IMR-90 (cell line): ENCODE results near the gene GMEB1. TPM values are rescaled to one million over a fixed set of nuclear protein-coding genes. Genes with fewer than 3 reads are reported as not detected.

Experiments used
- ATAC-seq: fragments of 200-7000 bp; cut with Tn5 transposase; 2 replicates; pipeline ENCODE4 v1.9.1; 2020; ENCODE audit warnings: low read depth, mild to moderate bottlenecking, moderate library complexity
- BruUV-seq: library from RNA; stranded (reverse); fragments of 400-500 nt; replicated peaks from 2 replicates; lab custom pipeline; 2021; lab: Mats Ljungman, UMichigan
- CTCF ChIA-PET: fragments of 300-600 bp; formaldehyde crosslinking; extraction: SDS; loops from one replicate; lab custom pipeline; 2021; ENCODE audit warnings: antibody characterized with exemption; lab: Yijun Ruan, JAX
- POLR2A ChIA-PET: fragments of 300-600 bp; sonication (Branson Sonifier 250); formaldehyde crosslinking; loops from one replicate; lab custom pipeline; 2022; ENCODE audit warnings: antibody characterized with exemption; ENCODE audit not compliant: unreplicated experiment; lab: Charles Lee
- DNase-seq: peaks from one replicate; pipeline ENCODE4 v3.0.0; 2013
- H2AFZ ChIP-seq: replicated peaks from 2 replicates; pipeline ENCODE3; 2013; ENCODE audit warnings: low read length, mild to moderate bottlenecking; ENCODE audit not compliant: poor library complexity
- H2AK5ac ChIP-seq: 2 replicates; pipeline ENCODE4 v1.6.1; 2013; ENCODE audit warnings: low read depth, low read length, inconsistent platforms
- H2AK9ac ChIP-seq: replicated peaks from 2 replicates; pipeline ENCODE3; 2013; ENCODE audit warnings: mild to moderate bottlenecking, low read depth, low read length, moderate library complexity; ENCODE audit not compliant: poor library complexity
- H2BK120ac ChIP-seq: 2 replicates; pipeline ENCODE4 v1.6.1; 2013; ENCODE audit warnings: low read depth, low read length, inconsistent platforms
- H2BK15ac ChIP-seq: 3 replicates; pipeline ENCODE4 v1.6.1; 2013; ENCODE audit warnings: low read depth, low read length, inconsistent platforms
- H2BK20ac ChIP-seq: 2 replicates; pipeline ENCODE4 v1.6.1; 2013; ENCODE audit warnings: low read depth, mild to moderate bottlenecking, inconsistent platforms, low read length, moderate library complexity
- H2BK5ac ChIP-seq: 2 replicates; pipeline ENCODE4 v1.6.1; 2013; ENCODE audit warnings: mild to moderate bottlenecking, low read depth, low read length, inconsistent platforms; ENCODE audit not compliant: poor library complexity, severe bottlenecking
- H3K14ac ChIP-seq: replicated peaks from 2 replicates; pipeline ENCODE4 v1.6.1; 2013; ENCODE audit warnings: low read depth, low read length, inconsistent platforms
- H3K18ac ChIP-seq: 2 replicates; pipeline ENCODE4 v1.6.1; 2013; ENCODE audit warnings: low read depth, low read length, control low read depth
- H3K23ac ChIP-seq: 2 replicates; pipeline ENCODE4 v1.6.1; 2013; ENCODE audit warnings: low read depth, low read length, inconsistent platforms
- H3K27ac ChIP-seq: 2 replicates; pipeline ENCODE4 v1.5.1; 2013; ENCODE audit warnings: mild to moderate bottlenecking, control low read depth, low read length; ENCODE audit not compliant: insufficient read depth
- H3K27me3 ChIP-seq: 2 replicates; pipeline ENCODE4 v1.6.1; 2013; ENCODE audit warnings: low read length; ENCODE audit not compliant: control insufficient read depth, insufficient read depth
- H3K36me3 ChIP-seq: 2 replicates; pipeline ENCODE4 v1.6.1; 2013; ENCODE audit warnings: low read length, mixed read lengths; ENCODE audit not compliant: control insufficient read depth, insufficient read depth
- H3K4ac ChIP-seq: 2 replicates; pipeline ENCODE4 v1.6.1; 2013; ENCODE audit warnings: low read depth, low read length, inconsistent platforms
- H3K4me1 ChIP-seq: 2 replicates; pipeline ENCODE4 v1.6.1; 2013; ENCODE audit warnings: low read length, mixed read lengths; ENCODE audit not compliant: control insufficient read depth, insufficient read depth
- H3K4me2 ChIP-seq: 2 replicates; pipeline ENCODE4 v1.6.1; 2013; ENCODE audit warnings: low read depth, mild to moderate bottlenecking, control low read depth, low read length, moderate library complexity
- H3K4me3 ChIP-seq: 2 replicates; pipeline ENCODE4 v1.5.1; 2013; ENCODE audit warnings: low read depth, mild to moderate bottlenecking, control low read depth, low read length, moderate library complexity; ENCODE audit not compliant: insufficient read depth
- H3K56ac ChIP-seq: 2 replicates; pipeline ENCODE4 v1.6.1; 2013; ENCODE audit warnings: low read length, inconsistent platforms; ENCODE audit not compliant: insufficient read depth; ENCODE audit errors: extremely low read depth
- H3K79me1 ChIP-seq, 2 experiments: 2 replicates each; pipeline ENCODE4 v1.6.1; 2013; ENCODE audit warnings: low read length in 2 of 2, inconsistent platforms in 1 of 2, low read depth in 1 of 2
- H3K9ac ChIP-seq: 2 replicates; pipeline ENCODE4 v1.6.1; 2013; ENCODE audit warnings: low read depth, low read length, control low read depth
- H3K9me1 ChIP-seq: 2 replicates; pipeline ENCODE4 v1.6.1; 2013; ENCODE audit warnings: low read length, inconsistent platforms; ENCODE audit not compliant: insufficient read depth
- H3K9me3 ChIP-seq: 2 replicates; pipeline ENCODE4 v1.6.1; 2013; ENCODE audit warnings: low read length; ENCODE audit not compliant: control insufficient read depth, insufficient read depth
- H4K20me1 ChIP-seq: 2 replicates; pipeline ENCODE4 v1.6.1; 2013; ENCODE audit warnings: low read length, inconsistent platforms; ENCODE audit not compliant: insufficient read depth
- H4K5ac ChIP-seq: 2 replicates; pipeline ENCODE4 v1.6.1; 2013; ENCODE audit warnings: mild to moderate bottlenecking, low read depth, low read length, control low read depth
- H4K8ac ChIP-seq, 2 experiments: 2 replicates each; pipeline ENCODE4 v1.6.1; 2013; ENCODE audit warnings: low read depth in 2 of 2, low read length in 2 of 2, control low read depth in 1 of 2, inconsistent platforms in 1 of 2
- H4K91ac ChIP-seq: 2 replicates; pipeline ENCODE4 v1.6.1; 2013; ENCODE audit warnings: low read depth, low read length, inconsistent platforms; ENCODE audit not compliant: insufficient read depth
- FOS ChIP-seq: fragments of 150-350 bp; IDR thresholded peaks from 2 replicates; pipeline ENCODE4 v1.6.1; 2016; ENCODE audit warnings: low read depth, low read length
- MAFK ChIP-seq: IDR thresholded peaks from 2 replicates; pipeline ENCODE4 v1.6.1; 2012; ENCODE audit warnings: low read depth, low read length, improper control_type of control experiment
- NFE2L2 ChIP-seq: fragments of 150-350 bp; IDR thresholded peaks from 2 replicates; pipeline ENCODE4 v1.6.1; 2016; ENCODE audit warnings: low read depth, mild to moderate bottlenecking, low read length
- SMC3 ChIP-seq: fragments of 150-350 bp; IDR thresholded peaks from 2 replicates; pipeline ENCODE4 v1.6.1; 2016; ENCODE audit warnings: low read depth, mild to moderate bottlenecking, antibody characterized with exemption, low read length, moderate library complexity
- WGBS, 2 experiments: methylation state at CpG; one replicate each; pipeline versions ENCODE4 v1.1.5 to v1.1.7; 2013; ENCODE audit warnings: missing lambda C conversion rate in 2 of 2; ENCODE audit not compliant: insufficient read length in 1 of 2; ENCODE audit errors: extremely low coverage in 2 of 2; 5-methylcytosine and 5-hydroxymethylcytosine counted together
- dilution Hi-C: fragments of 300-500 bp; cut with HindIII; formaldehyde crosslinking; loops from one replicate; pipeline ENCODE4 v1.14.3; 2018; ENCODE audit warnings: low sequenced_read_pairs; ENCODE audit not compliant: unreplicated experiment
- in situ Hi-C: fragments of 300-500 bp; cut with MboI; formaldehyde crosslinking; loops from 3 replicates; pipeline ENCODE4 v1.14.3; 2019; ENCODE audit warnings: low sequenced_read_pairs, inconsistent platforms, mixed read lengths
- intact Hi-C: fragments of 100-400 bp; cut with micrococcal nuclease; formaldehyde crosslinking; loops from 2 replicates; pipeline ENCODE4 v1.10.0; 2022
- polyA plus RNA-seq, 3 experiments: library from polyadenylated mRNA; depleted of rRNA; stranded (reverse); fragments of >200 nt; gene quantifications; 2 replicates each; pipeline ENCODE4 v1.2.3, GENCODE V29; 2012; ENCODE audit warnings: low replicate concordance in 1 of 3
- total RNA-seq: library from RNA; depleted of rRNA; stranded (reverse); fragments of >200 nt; gene quantifications from 2 replicates; pipeline ENCODE4 v1.2.3, GENCODE V29; 2012
- TF ChIP-seq, protein P1 (sequence below): conservative IDR thresholded peaks from 2 replicates; pipeline ENCODE4 v1.5.1; 2012; ENCODE audit warnings: mild to moderate bottlenecking, low read depth, low read length, improper control_type of control experiment

The GMEB1 gene
- total and polyA plus RNA-seq, 2 of the 4 experiments (the other 2 are of a cell fraction): 7.1 to 7.9 TPM

DNA sequence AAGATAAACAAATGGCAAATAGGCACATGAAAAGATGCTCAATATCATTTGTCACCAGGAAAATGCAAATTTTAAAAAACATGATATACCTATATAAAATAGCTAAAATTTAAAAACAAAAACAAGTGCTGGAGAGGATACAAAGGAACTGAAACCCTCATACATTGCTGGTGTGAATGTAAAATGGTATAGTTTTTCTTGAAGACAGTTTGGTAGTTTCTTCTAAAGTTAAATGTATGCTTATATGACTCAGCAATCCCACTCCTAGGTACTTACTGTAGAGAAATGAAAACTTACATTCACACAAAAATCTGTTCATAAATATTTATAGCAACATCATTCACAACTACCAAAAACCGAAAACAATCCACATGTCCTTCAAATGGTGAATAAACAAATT is 36.9 kb upstream of the GMEB1 start:
- Histone ChIP-seq H3K27ac (no peak overlapping the region), H4K5ac (no peak overlapping the region), H3K14ac (no peak overlapping the region), H3K27me3 (no peaks in the 10 kb centered on the region), H2BK5ac (no peak overlapping the region), H2AK5ac (no peak overlapping the region), H3K79me1 (peaks cover 9 to 22% of the 10 kb centered on the region in 2 experiments), H2BK20ac (no peak overlapping the region), H3K36me3 (0 out of 2 replicates have a peak, but pooled peaks cover 2% of the 10 kb centered on the region), H2BK15ac (no peak overlapping the region), H3K23ac (no peak overlapping the region), H3K4me2 (no peak overlapping the region), H4K20me1 (no peaks in the 10 kb centered on the region), H4K8ac (no peak overlapping the region), H3K9me3 (no peaks in the 10 kb centered on the region), H3K18ac (no peak overlapping the region), H2AK9ac (no peak overlapping the region), H3K4me1 (no peaks in the 10 kb centered on the region), H3K56ac (no peak overlapping the region), H3K9me1 (no peaks in the 10 kb centered on the region), H3K4me3 (no peak overlapping the region), H4K91ac (no peak overlapping the region), H3K9ac (no peak overlapping the region), H2AFZ (no peak overlapping the region), H3K4ac (no peak overlapping the region), H2BK120ac (no peak overlapping the region)
- DNase-seq (no peak), ATAC-seq (no peak)
- in situ Hi-C loops: no loop called here
- ChIA-PET POLR2A (no interaction called here), CTCF (interaction anchor here (0.6 kb wide), 1 partner anchor 12 kb away, joined by 3 read pairs; no protein-coding TSS in a partner anchor)
- WGBS, 2 experiments: no CpG with 5 or more reads among the region's 1 CpG
- dilution Hi-C loops: no loop called here
- BruUV-seq: no TSS peak
- TF ChIP-seq SMC3 (no peak), FOS (no peak), NFE2L2 (0 out of 2 replicates have a peak, but pooled peaks have one; percentile 21), MAFK (no peak)
- TF ChIP-seq, protein P1, sequence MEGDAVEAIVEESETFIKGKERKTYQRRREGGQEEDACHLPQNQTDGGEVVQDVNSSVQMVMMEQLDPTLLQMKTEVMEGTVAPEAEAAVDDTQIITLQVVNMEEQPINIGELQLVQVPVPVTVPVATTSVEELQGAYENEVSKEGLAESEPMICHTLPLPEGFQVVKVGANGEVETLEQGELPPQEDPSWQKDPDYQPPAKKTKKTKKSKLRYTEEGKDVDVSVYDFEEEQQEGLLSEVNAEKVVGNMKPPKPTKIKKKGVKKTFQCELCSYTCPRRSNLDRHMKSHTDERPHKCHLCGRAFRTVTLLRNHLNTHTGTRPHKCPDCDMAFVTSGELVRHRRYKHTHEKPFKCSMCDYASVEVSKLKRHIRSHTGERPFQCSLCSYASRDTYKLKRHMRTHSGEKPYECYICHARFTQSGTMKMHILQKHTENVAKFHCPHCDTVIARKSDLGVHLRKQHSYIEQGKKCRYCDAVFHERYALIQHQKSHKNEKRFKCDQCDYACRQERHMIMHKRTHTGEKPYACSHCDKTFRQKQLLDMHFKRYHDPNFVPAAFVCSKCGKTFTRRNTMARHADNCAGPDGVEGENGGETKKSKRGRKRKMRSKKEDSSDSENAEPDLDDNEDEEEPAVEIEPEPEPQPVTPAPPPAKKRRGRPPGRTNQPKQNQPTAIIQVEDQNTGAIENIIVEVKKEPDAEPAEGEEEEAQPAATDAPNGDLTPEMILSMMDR: no peak
- intact Hi-C loops: no loop called here
